ENCODE results near the gene PRSS38.

PRSS38 gene

DNA sequence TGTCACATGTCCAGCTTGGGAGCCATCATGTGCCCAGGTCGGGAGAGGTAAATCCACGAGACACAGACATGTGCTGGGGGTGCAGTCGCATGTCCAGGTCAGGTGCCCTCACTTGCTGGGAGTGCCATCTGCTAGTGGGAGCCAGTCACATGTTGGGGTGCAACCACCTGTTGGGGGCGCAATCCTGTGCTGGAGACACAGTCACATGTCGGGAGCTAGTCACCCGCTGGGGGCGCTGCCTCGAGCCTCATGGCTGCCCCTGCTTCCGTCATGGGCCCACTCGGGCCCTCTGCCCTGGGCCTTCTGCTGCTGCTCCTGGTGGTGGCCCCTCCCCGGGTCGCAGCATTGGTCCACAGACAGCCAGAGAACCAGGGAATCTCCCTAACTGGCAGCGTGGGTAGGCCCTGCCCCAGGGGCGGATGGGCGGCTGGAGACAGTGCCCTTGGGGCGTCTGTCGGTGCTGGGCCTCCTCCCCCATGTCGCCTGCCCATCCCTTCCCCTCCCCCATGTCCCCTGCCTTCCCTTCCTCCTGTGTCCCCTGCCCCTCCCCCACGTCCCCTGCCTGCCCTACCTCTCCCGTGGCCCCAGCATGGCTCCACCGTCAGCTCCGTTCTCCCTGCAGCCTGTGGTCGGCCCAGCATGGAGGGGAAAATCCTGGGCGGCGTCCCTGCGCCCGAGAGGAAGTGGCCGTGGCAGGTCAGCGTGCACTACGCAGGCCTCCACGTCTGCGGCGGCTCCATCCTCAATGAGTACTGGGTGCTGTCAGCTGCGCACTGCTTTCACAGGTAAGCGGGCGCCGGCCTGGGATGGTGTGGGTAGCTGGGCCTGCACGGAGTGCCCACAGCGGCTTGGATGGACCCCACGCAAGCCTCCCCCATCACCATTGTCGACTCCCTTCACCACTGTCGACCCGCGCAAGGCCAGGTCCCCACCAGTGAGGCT is at the start of gene PRSS38:
TSS of gene PRSS38 (plus strand) at position 208 of the 942 bp plus-strand sequence. CDS start at position 250, 42 bp downstream.
- DNase-seq (ENCODE audit: low read depth, low spot score), result no peak

DNA sequence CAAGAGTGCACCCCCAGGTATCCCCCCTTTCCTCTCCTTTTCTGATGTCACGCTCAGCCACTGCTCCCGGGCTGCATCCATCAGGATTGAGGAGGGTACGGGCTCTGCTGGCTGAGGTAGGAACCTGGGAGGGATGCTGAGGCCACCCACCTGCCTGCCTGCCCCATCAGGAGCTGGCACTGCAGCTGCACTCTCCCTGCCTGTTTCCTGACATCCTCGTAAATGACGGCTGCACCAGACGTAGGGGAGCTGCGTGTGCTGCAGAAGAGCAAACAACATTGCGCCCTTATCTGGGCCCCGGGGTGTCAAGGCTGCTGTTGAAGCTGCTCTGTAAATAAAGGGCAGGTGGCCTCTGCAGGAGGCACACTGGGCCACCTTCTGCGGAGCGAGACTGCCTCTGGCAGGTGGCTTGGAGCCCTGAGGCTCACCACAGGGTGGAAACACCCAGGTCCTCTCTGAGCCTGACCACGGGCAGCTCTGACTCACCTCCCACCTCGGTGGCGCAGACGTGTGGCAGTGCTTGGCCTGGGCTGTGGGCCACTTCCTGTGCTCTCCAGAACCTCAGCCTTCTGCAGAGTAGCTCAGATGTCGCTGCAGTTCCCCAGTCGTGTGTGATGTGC is 49.4 kb upstream of the PRSS38 start:
- no peak for DNase-seq (ENCODE audit: low read depth, low spot score)

DNA sequence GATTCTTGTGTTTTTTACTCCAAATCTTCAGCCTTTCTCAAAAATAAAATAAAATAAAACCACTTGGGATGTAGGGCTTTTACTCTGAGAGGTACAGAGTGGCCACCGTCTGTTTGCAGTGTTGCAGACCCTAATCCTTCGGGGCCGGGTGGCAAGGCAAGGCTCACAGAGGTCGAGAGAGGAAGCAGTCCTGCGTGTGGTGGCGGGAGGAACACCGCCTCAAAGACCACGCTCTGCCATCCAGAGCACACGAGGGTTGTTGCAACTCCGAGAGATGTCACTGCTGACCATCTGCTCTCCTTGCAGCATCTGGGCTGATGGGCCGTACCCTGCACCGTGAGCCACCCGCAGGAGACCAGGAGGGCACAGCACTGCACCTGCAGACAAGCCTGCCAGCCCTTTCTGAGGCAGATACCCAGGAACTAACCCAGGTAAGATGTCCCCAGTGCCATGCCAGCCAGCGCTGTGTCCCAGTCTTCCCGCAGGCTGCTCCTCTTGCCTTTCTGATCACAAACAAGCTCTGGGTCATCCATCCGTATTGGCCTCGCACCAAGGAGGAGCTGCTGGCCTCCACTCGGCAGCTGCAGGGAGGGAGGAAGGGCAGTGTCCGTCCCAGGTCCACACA is 48.7 kb upstream of the PRSS38 start:
- DNase-seq (ENCODE audit: low read depth, low spot score), result no peak

DNA sequence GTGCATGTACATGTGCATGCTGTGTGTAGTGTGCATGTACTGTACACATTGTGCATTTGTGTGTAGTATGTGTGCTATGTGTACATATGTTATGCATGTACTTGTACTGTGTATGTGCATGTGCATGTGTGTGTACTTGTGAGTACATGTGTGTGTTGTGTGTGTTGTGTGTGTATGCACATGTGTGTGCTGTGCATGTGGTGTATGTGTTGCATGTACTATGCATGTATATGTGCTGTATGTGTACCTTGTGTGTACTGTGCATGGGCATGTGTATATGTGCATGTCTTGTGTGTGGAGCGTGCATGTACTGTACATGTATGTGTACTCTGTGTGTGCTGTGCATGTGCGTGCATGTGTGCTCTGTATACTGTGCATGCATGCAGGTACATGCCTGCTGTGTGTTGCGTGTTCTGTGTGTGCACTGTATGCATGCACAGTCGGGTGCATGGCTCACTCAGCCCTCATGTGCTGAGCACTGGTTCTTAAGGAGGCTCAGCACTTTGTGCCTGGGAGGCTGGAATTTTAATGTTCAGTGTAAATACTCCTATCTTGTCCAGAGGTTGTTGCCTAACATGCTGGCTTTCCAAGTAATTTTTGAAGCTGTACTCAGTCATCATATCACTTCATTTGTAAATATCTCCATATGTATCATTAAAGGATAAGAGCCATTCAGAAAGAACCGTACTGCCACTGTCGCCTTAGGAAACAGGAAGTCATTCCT is 47.9 kb upstream of the PRSS38 start:
- DNase-seq (ENCODE audit: low read depth, low spot score), result no peak

DNA sequence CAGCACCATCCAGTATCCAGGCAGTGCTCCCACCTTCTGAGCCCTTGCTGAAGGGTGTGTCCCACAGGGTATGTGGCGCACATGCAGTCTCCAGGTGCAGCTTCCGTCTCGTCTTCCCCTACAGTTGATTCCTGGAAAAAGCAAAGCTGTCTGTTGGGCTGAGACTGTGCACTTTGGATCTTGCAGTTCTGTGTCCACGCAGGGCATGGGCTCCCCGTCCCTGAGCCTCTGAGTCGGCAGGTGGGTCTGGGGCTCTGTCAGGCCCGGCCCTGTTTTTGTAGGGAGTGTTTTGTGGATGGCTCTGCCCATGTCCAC is 47.4 kb upstream of the PRSS38 start:
- DNase-seq (ENCODE audit: low read depth, low spot score), result no peak

DNA sequence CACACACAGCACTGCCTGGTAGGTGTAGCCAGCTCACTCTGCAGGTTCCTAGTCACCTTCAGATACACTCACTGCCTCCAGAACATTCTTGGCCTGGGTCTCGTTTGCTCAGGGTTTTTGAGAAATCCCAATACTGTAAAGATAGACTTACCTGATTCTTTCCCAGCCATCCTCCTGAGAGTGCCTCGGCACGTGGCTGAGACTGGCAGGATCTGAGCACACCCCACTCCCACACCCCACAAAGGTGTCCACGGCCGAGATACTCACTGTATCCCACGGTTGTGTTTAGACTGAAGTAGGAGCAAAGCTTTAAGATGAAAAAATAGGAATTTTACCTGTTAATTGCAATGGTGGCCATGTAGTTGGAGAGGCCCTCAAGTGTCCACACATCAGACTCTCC is 46.8 kb upstream of the PRSS38 start:
- DNase-seq (ENCODE audit: low read depth, low spot score), result no peak

DNA sequence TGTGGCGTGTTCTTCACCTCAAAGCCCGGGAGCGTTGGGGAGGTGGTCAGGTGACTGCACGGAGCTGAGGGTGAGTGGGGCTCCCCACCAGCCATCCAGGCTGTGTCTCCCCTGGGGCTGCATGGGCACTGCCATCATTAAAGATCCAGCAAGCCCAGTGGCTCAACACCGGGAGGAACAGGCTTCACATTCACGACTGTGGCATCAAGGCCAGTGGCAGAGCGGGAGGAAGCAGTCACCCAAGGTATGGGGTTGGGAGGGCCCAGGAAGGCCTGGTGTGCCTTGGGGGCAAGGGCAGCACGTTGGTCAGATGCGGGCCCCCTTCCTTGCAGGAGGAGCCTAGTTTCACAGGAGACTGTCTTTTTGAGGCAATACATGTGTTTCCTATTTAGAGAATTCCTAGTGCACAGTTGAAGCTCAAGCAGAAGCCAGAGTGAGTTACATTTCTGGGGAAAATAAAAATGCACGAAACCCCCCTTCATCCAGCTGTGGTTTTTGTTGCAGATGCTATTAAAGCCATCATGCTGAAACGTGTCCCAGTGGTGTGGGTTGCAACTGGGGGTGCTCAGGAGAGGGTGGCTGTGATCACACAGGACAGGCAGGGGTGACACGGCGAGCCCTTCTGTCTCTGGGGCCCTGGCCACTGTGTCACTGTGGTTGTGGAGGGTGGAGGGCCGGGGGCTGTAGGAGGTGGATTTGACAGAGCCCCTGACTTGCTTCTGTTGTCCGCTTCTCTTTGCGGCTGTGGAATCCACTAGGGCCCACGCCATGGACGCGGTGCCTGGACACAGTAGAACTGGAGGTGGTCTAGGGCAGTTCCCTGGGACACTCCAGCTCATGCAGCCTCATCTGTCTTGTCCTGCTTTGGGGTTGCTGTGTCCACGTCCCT is 46.2 kb upstream of the PRSS38 start:
- no peak for DNase-seq (ENCODE audit: low read depth, low spot score)

DNA sequence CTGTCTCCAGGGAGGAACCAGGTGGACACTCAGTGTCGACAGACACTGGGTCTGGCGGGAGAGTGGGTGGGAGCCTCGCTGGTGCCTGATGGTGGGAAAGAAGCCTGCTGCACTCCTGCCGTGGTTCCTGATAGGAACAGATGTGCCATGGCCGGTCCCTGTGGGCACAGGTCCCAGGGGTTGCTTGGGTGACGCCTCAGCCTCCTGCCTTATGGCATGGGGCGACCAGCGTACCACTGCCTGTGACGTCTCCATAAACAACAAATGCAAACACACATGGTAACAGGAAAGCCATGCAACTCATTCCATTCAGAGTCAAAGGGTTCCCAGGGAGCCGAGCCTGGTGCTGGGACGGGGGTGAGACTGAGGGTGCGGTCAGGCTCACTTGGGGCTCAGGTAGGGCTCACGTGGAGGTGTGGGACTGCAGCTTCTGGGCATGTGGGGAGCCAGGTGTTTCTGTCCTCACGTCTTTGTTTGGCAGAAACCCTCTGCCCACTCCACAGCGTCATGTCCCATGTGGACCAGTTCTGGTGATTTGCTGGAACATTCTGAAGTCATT is 45.5 kb upstream of the PRSS38 start:
- DNase-seq (ENCODE audit: low read depth, low spot score), result no peak

DNA sequence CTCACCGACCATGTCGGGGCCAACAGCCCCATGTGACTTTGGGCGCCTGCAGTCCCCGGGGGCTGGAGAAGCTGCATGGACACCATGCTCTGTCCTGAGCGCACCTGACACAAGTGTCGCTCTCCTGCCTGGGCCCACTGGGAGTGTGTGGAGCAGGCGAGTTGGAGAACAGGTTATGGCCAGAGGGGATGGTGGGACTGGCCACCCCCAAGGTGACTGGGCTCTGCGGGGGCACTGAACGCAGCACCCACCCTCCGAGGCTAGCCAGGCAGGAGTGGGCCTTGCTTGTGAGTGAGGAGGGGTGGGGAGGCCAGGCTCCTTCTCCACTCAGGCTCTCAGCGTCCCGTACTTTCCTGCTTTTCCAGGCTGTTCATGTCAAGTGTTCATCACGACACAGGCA is 44.7 kb upstream of the PRSS38 start:
- no peak for DNase-seq (ENCODE audit: low read depth, low spot score)

DNA sequence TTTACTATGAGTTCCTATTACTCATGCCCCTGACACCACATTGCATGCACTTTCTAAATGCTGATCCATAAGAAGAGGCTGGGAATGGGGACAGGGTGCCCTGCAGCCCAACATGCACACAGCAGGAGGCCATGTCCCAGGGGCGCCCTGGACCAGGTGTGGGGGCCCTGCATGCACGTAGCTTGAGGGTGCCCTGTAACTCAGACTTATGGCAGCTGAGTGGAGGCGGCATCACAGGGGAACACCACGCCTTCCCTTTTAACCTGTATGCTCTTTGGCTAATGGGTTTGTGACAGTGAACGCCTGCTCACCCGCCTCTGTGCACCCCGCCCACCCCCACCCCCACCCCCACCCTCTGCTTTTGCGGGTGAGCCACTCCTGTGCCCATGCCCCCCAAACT is 44.1 kb upstream of the PRSS38 start:
- DNase-seq (ENCODE audit: low read depth, low spot score), result no peak

DNA sequence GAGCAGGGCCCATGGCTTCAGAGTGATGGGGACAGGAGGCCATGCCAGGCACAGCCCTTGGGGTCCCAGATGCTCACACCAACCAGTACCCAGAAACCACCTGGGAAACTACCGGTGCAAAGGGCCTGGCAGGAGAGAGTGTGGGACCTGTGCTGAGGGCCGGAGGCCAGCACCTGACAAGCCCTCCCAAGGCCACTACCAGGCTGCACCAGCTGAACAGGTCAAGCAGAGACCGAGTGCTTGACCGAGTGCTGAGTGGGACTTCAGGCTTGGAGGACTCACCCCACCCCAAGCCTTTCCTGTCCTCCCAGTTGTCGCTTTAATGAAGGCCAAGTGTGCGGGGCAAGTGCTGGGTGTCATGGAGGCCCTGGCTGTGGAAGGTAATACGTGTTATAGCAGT is 43.7 kb upstream of the PRSS38 start:
- no peak for DNase-seq (ENCODE audit: low read depth, low spot score)

DNA sequence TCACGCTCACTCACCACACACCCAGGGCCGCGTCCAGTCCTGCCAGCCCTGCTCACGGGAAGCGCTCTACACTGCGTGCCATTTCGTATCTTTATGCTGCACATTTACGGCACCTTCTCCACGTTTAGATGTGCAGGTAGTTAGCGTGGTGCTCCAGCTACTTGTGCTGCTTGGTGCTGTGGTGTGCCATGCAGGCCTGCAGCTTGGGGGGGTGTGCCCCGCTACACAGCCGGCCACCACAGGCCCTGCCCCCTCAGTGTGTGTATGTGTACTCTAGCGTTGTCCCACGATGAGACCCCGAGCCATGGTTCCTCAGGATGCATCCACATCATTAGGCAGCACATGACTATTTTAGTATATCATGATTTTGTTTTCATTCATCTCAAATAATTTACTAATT is 41.9 kb upstream of the PRSS38 start:
- DNase-seq (ENCODE audit: low read depth, low spot score), result no peak

DNA sequence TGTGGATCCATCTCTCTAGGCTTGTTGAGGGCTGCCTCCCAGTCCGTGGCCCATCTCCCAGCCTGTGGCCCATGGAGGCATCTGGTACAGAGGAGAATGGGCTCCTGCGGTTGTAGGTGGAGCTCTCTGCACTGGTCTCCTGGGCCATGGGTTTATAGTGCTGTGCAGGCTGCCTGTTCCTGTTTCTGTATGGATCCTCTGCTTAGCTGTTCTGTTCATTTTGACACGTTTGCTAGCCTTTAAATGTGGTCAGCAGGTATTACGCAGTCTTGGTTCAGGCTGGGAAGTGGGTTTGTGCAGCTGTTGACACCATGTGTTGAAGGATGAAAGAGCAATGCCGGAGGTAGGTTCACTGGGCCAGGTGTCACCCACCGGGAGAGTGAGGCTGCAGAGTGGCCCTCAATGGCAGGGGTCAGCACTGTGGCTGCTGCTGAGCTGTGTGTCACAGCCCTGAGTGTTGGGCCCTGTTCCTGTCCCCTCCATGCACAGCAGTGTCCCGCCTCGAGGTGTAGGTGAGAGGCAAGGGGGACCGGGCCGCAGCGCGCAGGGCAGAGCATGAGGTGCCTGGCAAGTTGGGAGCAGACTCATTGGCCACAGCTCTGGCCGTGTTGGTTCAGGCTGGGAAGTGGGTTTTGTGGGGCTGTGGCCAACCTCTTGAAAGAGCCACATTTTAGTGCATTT is 41.3 kb upstream of the PRSS38 start:
- DNase-seq (ENCODE audit: low read depth, low spot score), result no peak

DNA sequence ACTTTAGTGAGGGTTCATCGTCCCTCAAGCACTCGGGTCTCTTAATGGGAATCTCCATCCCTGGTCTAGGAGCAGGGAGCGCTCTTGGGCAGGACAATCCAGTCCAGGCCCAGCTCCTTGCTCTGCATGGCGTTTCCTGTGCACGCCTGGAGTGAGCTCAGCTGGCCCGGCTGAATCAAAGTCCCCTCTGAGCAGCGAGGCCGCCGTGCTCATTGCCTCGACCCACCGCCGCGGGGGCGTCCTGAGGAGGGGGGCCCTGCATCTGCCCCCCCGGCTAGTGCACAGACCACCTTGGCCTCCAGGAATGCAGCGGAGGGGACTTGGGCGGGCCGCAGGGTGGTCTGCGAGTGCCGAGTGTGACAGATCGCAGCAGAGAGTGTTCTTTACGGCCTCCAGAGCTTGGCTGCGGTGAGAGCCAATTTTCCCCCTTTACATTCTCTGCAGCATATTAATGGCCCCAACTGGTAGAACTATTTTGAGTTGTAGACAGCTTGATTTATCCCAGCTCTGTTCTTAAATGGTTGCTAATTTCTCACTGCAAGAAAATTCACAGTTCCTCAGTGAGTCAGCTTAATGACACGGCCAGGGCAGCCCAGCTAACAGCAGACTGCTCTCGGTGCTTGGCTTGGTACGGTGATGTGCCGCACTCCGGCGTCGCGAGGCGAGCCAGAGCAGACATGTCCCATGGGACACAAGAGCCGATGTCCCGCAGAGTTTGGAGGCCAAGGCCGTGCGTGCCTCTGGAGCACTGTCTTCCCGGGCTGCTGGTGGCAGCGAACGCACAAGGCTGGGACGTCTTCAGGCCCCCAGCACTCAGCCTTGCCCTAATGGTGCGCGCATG is 40.4 kb upstream of the PRSS38 start:
- no peak for DNase-seq (ENCODE audit: low read depth, low spot score)

DNA sequence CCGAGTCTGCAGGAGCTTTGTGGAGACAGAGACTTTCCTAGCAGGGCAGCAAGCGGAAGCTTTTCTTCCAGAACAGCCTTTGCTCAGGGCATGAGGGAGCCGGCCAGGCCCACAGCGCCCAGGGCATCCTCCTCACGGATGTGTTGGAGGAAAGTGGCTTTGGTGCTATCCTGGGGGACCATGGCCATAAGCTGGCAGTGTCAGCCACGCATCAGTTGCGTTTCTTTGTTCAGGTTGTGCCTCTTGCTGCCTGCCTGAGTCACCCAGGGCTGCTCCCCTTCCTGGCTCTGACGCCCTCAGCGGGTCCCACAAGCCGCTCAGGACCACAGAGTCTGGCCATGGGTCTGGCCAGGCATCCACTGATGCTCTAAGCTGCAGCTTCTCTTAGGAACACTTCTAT is 39.6 kb upstream of the PRSS38 start:
- no peak for DNase-seq (ENCODE audit: low read depth, low spot score)

DNA sequence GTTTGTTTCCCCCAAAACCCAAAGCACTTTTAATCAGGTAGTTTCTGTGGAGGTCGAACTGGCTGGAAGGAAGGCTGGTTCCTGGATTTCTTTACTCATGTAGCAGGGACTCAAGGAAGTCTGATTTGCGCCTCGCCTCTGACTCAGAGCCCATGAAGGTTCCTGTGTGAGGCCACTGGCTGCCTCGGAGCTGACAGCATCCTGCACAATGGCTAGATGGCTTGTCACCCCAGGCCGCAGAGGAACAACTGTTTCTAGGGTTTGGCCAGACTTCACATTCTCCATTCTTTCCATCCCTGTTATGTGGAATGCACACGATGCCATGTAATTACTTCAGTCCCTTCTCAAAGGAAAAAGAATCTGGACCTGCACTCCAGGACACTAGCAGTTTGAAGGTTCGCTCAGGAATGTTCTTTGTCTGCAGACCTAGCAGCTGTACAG is 39.1 kb upstream of the PRSS38 start:
- DNase-seq (ENCODE audit: low read depth, low spot score), result no peak

DNA sequence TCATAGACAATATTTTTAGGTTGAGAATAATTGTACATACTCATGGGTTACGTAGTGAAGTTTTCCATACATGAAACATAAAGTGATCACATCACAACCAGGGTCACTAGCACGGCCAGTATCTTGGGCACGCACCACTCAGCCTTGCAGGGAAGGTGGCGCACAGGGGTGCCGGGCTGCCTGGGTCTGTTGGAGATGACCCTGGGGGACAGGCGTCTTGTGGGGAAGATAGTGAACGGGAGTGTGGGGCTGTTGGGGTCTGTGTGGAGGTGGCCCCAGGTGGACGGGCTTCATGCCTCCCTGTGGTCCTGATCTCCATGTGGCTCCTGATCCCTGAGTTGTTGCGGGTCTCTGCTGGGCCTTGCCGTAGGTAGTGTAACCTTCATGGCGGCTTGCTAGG is 38.3 kb upstream of the PRSS38 start:
- DNase-seq (ENCODE audit: low read depth, low spot score), result no peak

DNA sequence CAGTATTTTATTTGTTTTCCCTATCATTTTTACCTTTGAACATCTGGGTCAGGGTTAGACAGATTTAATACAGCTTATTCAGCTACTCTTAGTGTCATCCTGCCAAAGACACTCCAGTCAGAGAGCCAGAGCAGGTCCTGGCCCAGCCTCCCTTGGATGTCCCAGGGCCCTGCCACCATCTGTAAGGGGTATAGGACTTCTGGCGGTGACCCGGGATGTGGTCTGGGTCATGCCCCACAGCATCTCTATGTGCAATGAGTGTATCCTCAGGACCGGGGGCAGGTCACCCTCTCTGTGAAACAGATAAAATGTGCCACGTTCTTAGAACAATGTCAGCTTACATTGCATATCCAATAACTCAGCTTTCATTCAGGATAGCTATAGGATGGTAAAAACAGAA is 37.8 kb upstream of the PRSS38 start:
- no peak for DNase-seq (ENCODE audit: low read depth, low spot score)

DNA sequence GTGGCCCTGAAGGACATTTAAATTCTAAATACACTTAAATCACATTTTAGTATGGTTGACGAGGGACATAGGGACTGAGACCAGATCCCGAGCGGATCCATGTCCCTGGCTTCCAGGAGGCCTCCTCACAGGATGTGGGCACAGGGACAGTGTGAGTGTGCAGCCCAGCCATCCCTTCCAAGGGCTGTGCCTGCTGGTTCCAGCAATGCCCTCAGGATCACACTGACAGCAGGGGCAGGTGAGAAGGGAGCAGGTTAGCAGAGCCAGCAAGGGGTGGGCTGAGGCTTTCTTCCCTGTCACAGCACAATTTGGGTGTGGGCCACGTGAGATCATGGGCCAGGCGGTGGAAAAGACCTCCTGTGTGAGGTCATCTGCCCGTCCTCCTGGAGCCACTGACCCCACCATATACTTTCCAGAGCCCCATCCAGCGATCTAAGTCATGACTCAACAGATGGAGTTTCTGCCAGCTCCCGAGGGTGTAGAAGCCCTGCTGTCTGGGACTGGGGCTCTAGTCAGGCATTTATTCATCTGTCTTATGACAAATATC is 37.0 kb upstream of the PRSS38 start:
- DNase-seq (ENCODE audit: low read depth, low spot score), result no peak
